Endodermal cell (in vitro differentiated cells): ENCODE measurements around the gene REPIN1. TPM values are rescaled to one million over a fixed set of nuclear protein-coding genes. Genes with fewer than 3 reads are reported as not detected.

ENCODE experiments used
- DNase-seq: peaks from one replicate; pipeline ENCODE4 v3.0.0-alpha.2; 2017
- H3K27ac ChIP-seq: 2 replicates; pipeline ENCODE4 v1.5.1; 2013; ENCODE audit warnings: mild to moderate bottlenecking, low read depth, low read length, moderate library complexity
- H3K27me3 ChIP-seq: 2 replicates; pipeline ENCODE4 v1.6.1; 2013; ENCODE audit warnings: mild to moderate bottlenecking, low read length, moderate library complexity; ENCODE audit not compliant: insufficient read depth, control insufficient read depth, poor library complexity, severe bottlenecking
- H3K36me3 ChIP-seq: 2 replicates; pipeline ENCODE4 v1.7.0; 2013; ENCODE audit warnings: mild to moderate bottlenecking, low read length, moderate library complexity; ENCODE audit not compliant: control insufficient read depth, insufficient read depth
- H3K4me1 ChIP-seq: one replicate; pipeline ENCODE4 v1.7.0; 2013; ENCODE audit warnings: low read length; ENCODE audit not compliant: control insufficient read depth, insufficient read depth
- H3K4me3 ChIP-seq: 2 replicates; pipeline ENCODE4 v1.5.1; 2013; ENCODE audit warnings: mild to moderate bottlenecking, low read length, moderate library complexity
- H3K9ac ChIP-seq: 2 replicates; pipeline ENCODE4 v1.6.1; 2013; ENCODE audit warnings: mild to moderate bottlenecking, low read length, moderate library complexity; ENCODE audit not compliant: poor library complexity, severe bottlenecking; ENCODE audit errors: extremely low read depth
- H3K9me3 ChIP-seq: 2 replicates; pipeline ENCODE4 v1.6.1; 2013; ENCODE audit warnings: mild to moderate bottlenecking, low read length, moderate library complexity; ENCODE audit not compliant: control insufficient read depth
- H3K27ac Mint-ChIP-seq: 2 replicates; pipeline ENCODE4 v1.8.0; 2020; ENCODE audit warnings: mixed read lengths
- H3K27me3 Mint-ChIP-seq: 2 replicates; pipeline ENCODE4 v1.8.0; 2021; ENCODE audit warnings: mild to moderate bottlenecking, mixed read lengths; ENCODE audit not compliant: insufficient read depth
- H3K36me3 Mint-ChIP-seq: 2 replicates; pipeline ENCODE4 v1.8.0; 2020; ENCODE audit warnings: low read depth, mixed read lengths
- H3K4me1 Mint-ChIP-seq: 2 replicates; pipeline ENCODE4 v1.8.0; 2020; ENCODE audit warnings: mixed read lengths
- H3K4me3 Mint-ChIP-seq: 2 replicates; pipeline ENCODE4 v1.8.0; 2020; ENCODE audit warnings: mild to moderate bottlenecking, moderate library complexity, mixed read lengths
- H3K9me3 Mint-ChIP-seq: 2 replicates; pipeline ENCODE4 v1.8.0; 2020; ENCODE audit warnings: mild to moderate bottlenecking, mixed read lengths
- CTCF ChIP-seq: fragments of 200-600 bp; sonication (generic); conservative IDR thresholded peaks from 2 replicates; pipeline ENCODE4 v1.5.0; 2021; ENCODE audit warnings: antibody characterized with exemption, mild to moderate bottlenecking
- WGBS, 2 experiments: methylation state at CpG; one replicate each; pipeline versions ENCODE4 v1.1.5 to v1.1.7; 2013; ENCODE audit warnings: missing lambda C conversion rate in 2 of 2, mixed read lengths in 1 of 2; ENCODE audit not compliant: insufficient coverage in 1 of 2, insufficient read length in 1 of 2; 5-methylcytosine and 5-hydroxymethylcytosine counted together
- total RNA-seq, 2 donors: library from RNA; stranded (reverse); fragmentation: NEBNext Ultra II Directional in 1 of 2; extraction: Animal tissue kit (Norgen Biotek cat#: 25700) in 1 of 2; gene quantifications; 2 replicates in 1 of 2; 3 replicates in 1 of 2; pipeline ENCODE4 v1.2.1, GENCODE V29; 2021

REPIN1 gene
- total RNA-seq, 2 donors from 2014 or later, result 85.4 to 94.4 TPM

GRCh38 chr7:150374026-150374425 is 5.4 kb downstream of the REPIN1 start:
- no peak for TF ChIP-seq CTCF
- H3K9ac ChIP-seq, result no peak overlapping the region
- WGBS, 2 experiments, result 90 to 100% methylated on average over 1 to 4 of the region's 4 CpGs

GRCh38 chr7:150374472-150374871 is 5.8 kb downstream of the REPIN1 start:
- H3K27me3 Mint-ChIP-seq, result no peaks in the 10 kb centered on the region
- DNase-seq, result peak; percentile 77
- Histone ChIP-seq H3K36me3 (peaks cover 37% of the 10 kb centered on the region), H3K9ac (no peak overlapping the region), H3K4me3 (peak overlapping the region; percentile 63), H3K27me3 (no peaks in the 10 kb centered on the region), H3K4me1 (peaks cover 26% of the 10 kb centered on the region), H3K27ac (no peak overlapping the region), H3K9me3 (no peaks in the 10 kb centered on the region)
- H3K36me3 Mint-ChIP-seq, result peaks cover 33% of the 10 kb centered on the region
- 75 to 86% methylated on average over 4 to 5 of the region's 5 CpGs for WGBS, 2 experiments
- peak overlapping the region; percentile 72 for H3K27ac Mint-ChIP-seq
- peak overlapping the region; percentile 14 for H3K4me3 Mint-ChIP-seq
- no peak for TF ChIP-seq CTCF
- peaks cover 59% of the 10 kb centered on the region for H3K4me1 Mint-ChIP-seq
- H3K9me3 Mint-ChIP-seq, result no peaks in the 10 kb centered on the region

More at GRCh38 chr7:150374026-150374425, 5.4 kb downstream of the REPIN1 start:
- Histone ChIP-seq H3K36me3 (peaks cover 37% of the 10 kb centered on the region), H3K27me3 (no peaks in the 10 kb centered on the region), H3K27ac (no peak overlapping the region), H3K9me3 (no peaks in the 10 kb centered on the region), H3K4me1 (peaks cover 26% of the 10 kb centered on the region), H3K4me3 (peak overlapping the region; percentile 63)
- no peak for DNase-seq
- no peaks in the 10 kb centered on the region for H3K9me3 Mint-ChIP-seq
- no peaks in the 10 kb centered on the region for H3K27me3 Mint-ChIP-seq
- H3K27ac Mint-ChIP-seq, result peak overlapping the region; percentile 72
- H3K4me1 Mint-ChIP-seq, result peaks cover 59% of the 10 kb centered on the region
- H3K4me3 Mint-ChIP-seq, result peak overlapping the region; percentile 14
- H3K36me3 Mint-ChIP-seq, result peaks cover 36% of the 10 kb centered on the region

- Mint-ChIP-seq H3K4me1 (peaks cover 58% of the 10 kb centered on the region), H3K27me3 (no peaks in the 10 kb centered on the region), H3K27ac (peak overlapping the region; percentile 40), H3K4me3 (no peak overlapping the region), H3K9me3 (no peaks in the 10 kb centered on the region), H3K36me3 (peaks cover 28% of the 10 kb centered on the region)
- peak overlapping the region; percentile 17 for H3K27ac ChIP-seq
- no peak overlapping the region for H3K9ac ChIP-seq
- 97 to 98% methylated on average over 5 to 10 of the region's 10 CpGs for WGBS, 2 experiments
- no peak for DNase-seq
- no peaks in the 10 kb centered on the region for H3K9me3 ChIP-seq
- peaks cover 15% of the 10 kb centered on the region for H3K4me1 ChIP-seq
- no peaks in the 10 kb centered on the region for H3K27me3 ChIP-seq
- no peak overlapping the region for H3K4me3 ChIP-seq
- H3K36me3 ChIP-seq, result peaks cover 30% of the 10 kb centered on the region
- no peak for TF ChIP-seq CTCF
Measured at GRCh38 chr7:150375662-150376521, 7.3 kb downstream of the REPIN1 start.
